CD4-positive, alpha-beta T cell (primary cell): ENCODE results near the gene CCDC85B. TPM values are rescaled to one million over a fixed set of nuclear protein-coding genes. Genes with fewer than 3 reads are reported as not detected.

Source experiments
- ATAC-seq: fragments of 200-7000 bp; cut with Tn5 transposase; one replicate; pipeline ENCODE4 v1.10.0; 2022; ENCODE audit warnings: mild to moderate bottlenecking; ENCODE audit not compliant: poor library complexity
- CTCF ChIA-PET: fragments of 350-600 bp; sonication (Branson Sonifier 250); formaldehyde crosslinking; loops from one replicate; lab custom pipeline; 2021; ENCODE audit warnings: antibody characterized with exemption, inconsistent platforms; lab: Charles Lee
- POLR2A ChIA-PET: fragments of 350-600 bp; sonication (Branson Sonifier 250); formaldehyde crosslinking; loops from one replicate; lab custom pipeline; 2021; ENCODE audit warnings: antibody characterized with exemption, inconsistent platforms; lab: Charles Lee
- DNase-seq, 14 experiments: peaks; one replicate each; pipeline ENCODE4 v3.0.0-alpha.2; 2013 to 2020; ENCODE audit warnings: mixed read lengths in 2 of 14
- H3K27ac ChIP-seq, 2 donors: one replicate each; pipeline versions ENCODE4 v1.5.1 to v1.7.0; 2013; ENCODE audit warnings: low read length in 2 of 2, low read depth in 1 of 2, mild to moderate bottlenecking in 1 of 2
- H3K27me3 ChIP-seq, 2 experiments: 1 replicate in 1 of 2; 2 replicates in 1 of 2; pipeline versions ENCODE4 v1.6.1 to v1.7.0; 2013; ENCODE audit warnings: low read length in 2 of 2, control low read depth in 1 of 2, mild to moderate bottlenecking in 1 of 2, moderate library complexity in 1 of 2; ENCODE audit not compliant: insufficient read depth in 2 of 2, control insufficient read depth in 1 of 2
- H3K36me3 ChIP-seq: one replicate; pipeline ENCODE4 v1.6.1; 2013; ENCODE audit warnings: low read length, control low read depth; ENCODE audit not compliant: insufficient read depth
- H3K4me1 ChIP-seq: one replicate; pipeline ENCODE4 v1.6.1; 2013; ENCODE audit warnings: low read length, control low read depth; ENCODE audit not compliant: insufficient read depth
- H3K4me3 ChIP-seq: one replicate; pipeline ENCODE4 v1.5.1; 2013; ENCODE audit warnings: mild to moderate bottlenecking, low read length, moderate library complexity
- H3K9me3 ChIP-seq, 2 experiments: 1 replicate in 1 of 2; 2 replicates in 1 of 2; pipeline versions ENCODE4 v1.6.1 to v1.7.0; 2013; ENCODE audit warnings: low read length in 2 of 2, mild to moderate bottlenecking in 2 of 2, control low read depth in 1 of 2, moderate library complexity in 1 of 2; ENCODE audit not compliant: control insufficient read depth in 1 of 2, insufficient read depth in 1 of 2
- H3K27ac Mint-ChIP-seq: one replicate; pipeline ENCODE4 v1.8.0; 2020; ENCODE audit warnings: mixed read lengths
- H3K27me3 Mint-ChIP-seq: one replicate; pipeline ENCODE4 v1.8.0; 2021; ENCODE audit warnings: mixed read lengths
- H3K36me3 Mint-ChIP-seq: one replicate; pipeline ENCODE4 v1.8.0; 2021; ENCODE audit warnings: low read depth, mixed read lengths
- H3K4me1 Mint-ChIP-seq: one replicate; pipeline ENCODE4 v1.8.0; 2021; ENCODE audit warnings: low read depth, mixed read lengths
- H3K4me3 Mint-ChIP-seq: one replicate; pipeline ENCODE4 v1.8.0; 2020; ENCODE audit warnings: mild to moderate bottlenecking, mixed read lengths
- H3K9me3 Mint-ChIP-seq: one replicate; pipeline ENCODE4 v1.8.0; 2020; ENCODE audit warnings: mixed read lengths
- CTCF ChIP-seq: fragments of 200-600 bp; IDR thresholded peaks from one replicate; pipeline ENCODE4 v1.8.0; 2022; ENCODE audit warnings: antibody characterized with exemption, mild to moderate bottlenecking
- intact Hi-C, 2 experiments: fragments of 100-400 bp; cut with DNase I in 1 of 2; cut with micrococcal nuclease in 1 of 2; formaldehyde crosslinking; loops; one replicate each; pipeline versions ENCODE4 v1.15.1 to v1.9.0; 2023 to 2025; cut with DNase I, micrococcal nuclease
- total RNA-seq, 174 experiments: library from RNA in 2 of 174; stranded (reverse) in 2 of 174; gene quantifications; one replicate each; pipeline ENCODE4 v1.2.3 and lab custom pipeline; 2021 to 2026

Gene CCDC85B
- total RNA-seq, 2 experiments from 2014 or later: 23.1 to 25.8 TPM

- Mint-ChIP-seq H3K4me3 (peak within 1 kb of the TSS; percentile 94), H3K27me3 (no peaks in the 10 kb centered on the region), H3K4me1 (peaks cover 47% of the 10 kb centered on the region), H3K36me3 (peaks cover 48% of the 10 kb centered on the region), H3K27ac (peak within 1 kb of the TSS; percentile 92), H3K9me3 (no peaks in the 10 kb centered on the region)
- Histone ChIP-seq H3K4me1 (peaks cover 54% of the 10 kb centered on the region), H3K27me3 (no peaks in the 10 kb centered on the region), H3K27ac (peak within 1 kb of the TSS; percentile 83 to 86), H3K4me3 (peak within 1 kb of the TSS; percentile 100), H3K36me3 (peaks cover 42% of the 10 kb centered on the region), H3K9me3 (no peaks in the 10 kb centered on the region)
- intact Hi-C loops: loop anchor here (1.0 to 5.0 kb wide), 10 partner anchors 9 to 133 kb away; partner anchors contain the start of genes FIBP (in 2 of the 2), FOSL1 (in 2 of the 2), SART1 (in 2 of the 2) and BANF1 (in 1 of the 2)
- CTCF ChIA-PET: interaction anchor here (0.9 to 3.2 kb wide), 4 partner anchors 30 to 59 kb away, joined by 3 to 21 read pairs (median 8); partner anchors contain the start of genes CCDC85B, FIBP and MUS81
- ATAC-seq (peak; percentile 88), DNase-seq (peak; percentile 97 to 100 (median 99))
- POLR2A ChIA-PET: interaction anchor here (0.6 to 6.6 kb wide), 11 partner anchors 9 to 349 kb away, joined by 3 to 104 read pairs (median 8); partner anchors contain the start of genes CCDC85B, CFL1, FIBP and FOSL1
- TF ChIP-seq CTCF: no peak
Observed at GRCh38 chr11:65919141-65919572, 28.7 kb downstream of the CCDC85B start, which contains the start of gene DRAP1. Gene DRAP1, plus strand, starts transcription at chr11:65919426. Its CDS starts 76 bp downstream, at chr11:65919502.

GRCh38 chr11:65919573-65920371 lies 29.3 kb downstream of the CCDC85B start:
- peaks cover 48% of the 10 kb centered on the region for H3K36me3 Mint-ChIP-seq
- intact Hi-C loops: loop anchor here (1.0 to 5.0 kb wide), 10 partner anchors 9 to 133 kb away; partner anchors contain the start of genes FIBP (in 2 of the 2), FOSL1 (in 2 of the 2), SART1 (in 2 of the 2) and BANF1 (in 1 of the 2)
- no peaks in the 10 kb centered on the region for H3K27me3 Mint-ChIP-seq
- H3K27ac Mint-ChIP-seq: peak overlapping the region; percentile 92
- H3K27me3 ChIP-seq: no peaks in the 10 kb centered on the region
- H3K4me3 Mint-ChIP-seq: peak overlapping the region; percentile 93
- no peak for TF ChIP-seq CTCF
- peaks cover 54% of the 10 kb centered on the region for H3K4me1 ChIP-seq
- ChIA-PET CTCF (interaction anchor here (0.9 to 3.2 kb wide), 3 partner anchors 31 to 60 kb away, joined by 3 to 21 read pairs (median 10); partner anchors contain the start of genes CCDC85B, FIBP and MUS81), POLR2A (interaction anchor here (1.0 to 6.6 kb wide), 5 partner anchors 8 to 348 kb away, joined by 3 to 104 read pairs (median 6); partner anchors contain the start of genes CCDC85B, FIBP and SART1)
- no peaks in the 10 kb centered on the region for H3K9me3 ChIP-seq
- peak; percentile 27 for ATAC-seq
- peaks cover 44% of the 10 kb centered on the region for H3K4me1 Mint-ChIP-seq
- peak overlapping the region; percentile 59 to 70 for H3K27ac ChIP-seq
- H3K36me3 ChIP-seq: peaks cover 42% of the 10 kb centered on the region
- DNase-seq: peak in 10 of 14 experiments; percentile 33 to 83 (median 56)
- no peaks in the 10 kb centered on the region for H3K9me3 Mint-ChIP-seq
- H3K4me3 ChIP-seq: peak overlapping the region; percentile 84

GRCh38 chr11:65920372-65920802 lies 29.9 kb downstream of the CCDC85B start:
- Mint-ChIP-seq H3K27ac (peak overlapping the region; percentile 92), H3K4me3 (peak overlapping the region; percentile 93), H3K27me3 (no peaks in the 10 kb centered on the region), H3K36me3 (peaks cover 48% of the 10 kb centered on the region), H3K4me1 (peaks cover 37% of the 10 kb centered on the region), H3K9me3 (no peaks in the 10 kb centered on the region)
- H3K27me3 ChIP-seq: no peaks in the 10 kb centered on the region
- intact Hi-C loops: no loop called here
- ATAC-seq (no peak), DNase-seq (no peak)
- peak overlapping the region; percentile 84 for H3K4me3 ChIP-seq
- H3K4me1 ChIP-seq: peaks cover 54% of the 10 kb centered on the region
- H3K27ac ChIP-seq: peak overlapping the region; percentile 59 to 70
- ChIA-PET CTCF (interaction anchor here (0.9 to 3.2 kb wide), 3 partner anchors 32 to 60 kb away, joined by 3 to 21 read pairs (median 10); partner anchors contain the start of genes CCDC85B, FIBP and MUS81), POLR2A (interaction anchor here (1.0 to 6.6 kb wide), 5 partner anchors 7 to 347 kb away, joined by 3 to 104 read pairs (median 6); partner anchors contain the start of genes CCDC85B, FIBP and SART1)
- H3K36me3 ChIP-seq: peaks cover 45% of the 10 kb centered on the region
- no peak for TF ChIP-seq CTCF
- no peaks in the 10 kb centered on the region for H3K9me3 ChIP-seq
